ENCODE data around the gene EXPH5. TPM values are rescaled to one million over a fixed set of nuclear protein-coding genes. Genes with fewer than 3 reads are reported as not detected.
"Not testable (repeated sequence)": the region's sequence is repeated elsewhere in the genome, so short reads cannot be mapped to it uniquely, and the experiment has no call there.

EXPH5 gene, protein sequence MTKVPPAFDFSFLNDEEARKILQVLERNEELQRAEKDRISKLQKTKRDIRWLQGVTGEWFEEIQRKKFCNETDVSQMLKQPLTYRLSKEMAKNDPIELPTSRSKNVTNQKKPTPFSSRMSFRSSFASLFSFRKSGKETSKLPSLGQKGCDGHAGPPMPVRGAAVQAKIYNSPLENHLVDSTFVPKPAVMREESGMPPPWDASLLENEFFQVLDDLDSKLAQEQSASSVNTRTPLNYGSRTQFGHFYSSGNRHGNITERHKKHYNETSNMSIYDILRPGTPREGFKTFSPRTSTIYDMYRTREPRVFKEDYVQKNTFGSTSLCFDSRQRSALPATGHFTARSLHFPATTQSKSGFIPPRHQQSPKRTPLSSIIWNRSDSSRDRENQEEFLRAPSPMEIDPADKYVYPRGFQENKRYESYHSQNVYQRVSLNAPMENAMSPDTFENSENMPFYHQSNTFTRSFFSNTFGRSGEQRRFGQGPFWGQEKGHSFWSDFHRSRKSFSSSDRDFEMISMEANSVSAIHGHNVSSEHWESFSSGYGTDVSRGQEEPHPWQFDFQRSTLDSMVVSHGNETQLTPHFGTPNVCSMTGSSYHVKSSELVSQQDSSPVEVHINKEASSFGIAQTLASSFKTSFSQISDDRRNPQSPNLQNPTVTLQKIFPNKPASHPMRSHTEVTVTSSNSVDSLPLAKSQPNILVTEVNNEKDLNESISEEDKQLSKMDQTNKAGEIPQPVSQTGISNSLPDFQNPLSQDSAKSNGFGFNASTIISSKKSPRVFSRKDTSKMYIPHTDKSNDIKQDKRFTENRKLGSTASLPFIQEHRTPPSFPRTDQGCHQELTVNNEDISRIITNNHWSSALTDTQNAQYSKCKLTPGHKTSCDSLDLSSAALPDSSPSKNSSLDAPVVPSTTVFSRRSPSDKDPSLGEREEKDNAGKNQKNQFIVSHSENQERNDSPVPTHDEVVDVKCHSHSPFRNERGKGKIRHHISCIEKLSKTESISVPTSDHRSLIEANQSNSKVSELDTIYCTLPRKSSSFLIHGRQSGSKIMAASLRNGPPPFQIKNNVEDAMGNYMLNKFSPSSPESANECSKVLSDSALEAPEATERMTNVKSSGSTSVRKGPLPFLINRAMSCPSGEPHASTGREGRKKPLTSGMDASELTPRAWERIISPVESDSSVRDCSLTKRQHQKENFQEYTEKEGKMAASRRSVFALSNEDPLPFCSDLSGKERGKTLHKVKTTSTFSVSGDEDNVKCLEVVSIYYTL (N-terminal part only)
- total RNA-seq (5.1 TPM), polyA plus RNA-seq (0.33 TPM)

DNA sequence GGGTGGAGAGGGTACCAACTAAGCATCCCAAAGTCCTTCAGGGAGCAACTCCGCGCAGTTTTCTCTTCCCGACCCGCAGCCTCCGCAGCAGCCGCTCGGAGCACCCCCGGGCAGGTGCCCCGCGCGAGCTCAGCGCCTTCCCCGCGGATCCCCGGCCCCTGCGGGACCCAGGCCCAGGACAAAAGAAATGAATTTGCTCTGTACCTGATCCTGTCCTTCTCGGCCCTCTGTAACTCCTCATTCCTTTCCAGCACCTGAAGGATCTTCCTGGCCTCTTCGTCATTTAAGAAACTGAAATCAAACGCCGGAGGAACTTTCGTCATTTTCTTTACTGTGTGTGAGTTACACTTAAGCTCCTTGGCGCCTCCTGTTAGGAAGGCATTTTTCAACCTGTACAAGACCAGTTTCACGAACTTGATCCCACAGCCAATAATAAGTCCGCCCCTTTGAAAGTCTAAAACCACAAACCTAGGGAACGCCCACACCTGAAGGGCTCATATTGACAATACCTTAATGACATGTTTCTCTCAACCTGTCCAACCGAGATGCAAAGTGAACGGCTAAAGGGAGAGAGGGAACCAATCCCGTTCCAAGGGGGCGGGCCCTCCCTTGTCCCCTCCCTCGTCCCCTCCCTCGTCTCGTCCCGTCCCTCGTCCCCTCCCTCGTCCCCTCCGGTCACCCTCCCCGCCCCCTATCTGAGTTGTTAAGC lies at the start of gene EXPH5:
EXPH5 (minus strand) TSS at position 555 of the 709 bp plus-strand sequence; CDS start at position 323, 232 bp downstream.
- no peaks in the 10 kb centered on the region for H3K4me1 ChIP-seq (ENCODE audit: insufficient read depth)
- no peaks in the 10 kb centered on the region for H3K36me3 ChIP-seq (ENCODE audit: insufficient read depth)
- peak within 1 kb of the TSS; percentile 60 for H3K27ac ChIP-seq (ENCODE audit: low read depth)
- peak; percentile 83 for DNase-seq (ENCODE audit: extremely low spot score)
- under 1% methylated on average over 37 of the region's 37 CpGs for WGBS
- peak within 1 kb of the TSS; percentile 72 for H3K4me3 ChIP-seq (ENCODE audit: low read depth, low read length)

DNA sequence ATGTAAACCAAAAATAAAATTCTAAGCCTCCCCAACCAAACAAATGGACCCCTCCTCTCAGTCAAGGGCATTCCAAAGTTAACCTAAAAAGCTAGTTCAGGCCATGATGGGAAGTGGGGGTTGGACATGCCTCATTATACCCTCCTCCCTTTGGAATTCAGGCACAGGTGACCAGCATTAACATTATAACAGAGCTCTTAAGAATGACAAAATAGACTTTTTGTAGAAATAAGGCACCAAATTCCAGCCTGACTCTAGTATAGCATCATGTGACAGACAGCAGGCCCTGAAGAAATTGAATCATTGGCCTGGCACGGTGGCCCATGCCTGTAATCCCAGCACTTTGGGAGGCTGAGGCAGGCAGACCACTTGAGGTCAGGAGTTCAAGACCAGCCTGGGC lies 48.2 kb upstream of the EXPH5 start:
- 82% methylated on average over 1 of the region's 1 CpG for WGBS
- DNase-seq (ENCODE audit: extremely low spot score); H3K4me1 ChIP-seq (ENCODE audit: insufficient read depth); H3K36me3 ChIP-seq (ENCODE audit: insufficient read depth); H3K27ac ChIP-seq (ENCODE audit: low read depth); H3K4me3 ChIP-seq (ENCODE audit: low read depth, low read length): not testable (repeated sequence)

DNA sequence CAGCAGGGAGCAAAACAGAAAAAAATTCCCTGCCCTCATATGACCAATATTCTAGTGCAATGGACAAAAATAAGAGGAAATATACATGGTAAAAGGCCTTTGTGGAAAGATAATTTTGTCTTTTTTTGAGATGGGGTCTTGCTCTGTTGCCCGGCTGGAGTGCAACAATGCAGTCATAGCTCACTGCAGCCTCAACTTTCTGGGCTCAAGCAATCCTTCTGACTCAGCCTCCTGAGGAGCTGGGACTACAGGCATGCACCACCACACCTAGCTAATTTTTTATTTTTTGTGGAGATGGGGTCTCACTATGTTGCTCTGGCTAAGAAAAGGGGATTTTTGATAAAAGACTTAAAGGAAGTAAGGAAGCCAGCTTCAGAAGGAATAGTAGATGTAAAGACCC lies 45.6 kb upstream of the EXPH5 start:
- no peaks in the 10 kb centered on the region for H3K36me3 ChIP-seq (ENCODE audit: insufficient read depth)
- H3K4me1 ChIP-seq (ENCODE audit: insufficient read depth) = no peaks in the 10 kb centered on the region
- WGBS = 93% methylated on average over 1 of the region's 1 CpG
- no peak overlapping the region for H3K27ac ChIP-seq (ENCODE audit: low read depth)
- no peak overlapping the region for H3K4me3 ChIP-seq (ENCODE audit: low read depth, low read length)
- no peak for DNase-seq (ENCODE audit: extremely low spot score)

DNA sequence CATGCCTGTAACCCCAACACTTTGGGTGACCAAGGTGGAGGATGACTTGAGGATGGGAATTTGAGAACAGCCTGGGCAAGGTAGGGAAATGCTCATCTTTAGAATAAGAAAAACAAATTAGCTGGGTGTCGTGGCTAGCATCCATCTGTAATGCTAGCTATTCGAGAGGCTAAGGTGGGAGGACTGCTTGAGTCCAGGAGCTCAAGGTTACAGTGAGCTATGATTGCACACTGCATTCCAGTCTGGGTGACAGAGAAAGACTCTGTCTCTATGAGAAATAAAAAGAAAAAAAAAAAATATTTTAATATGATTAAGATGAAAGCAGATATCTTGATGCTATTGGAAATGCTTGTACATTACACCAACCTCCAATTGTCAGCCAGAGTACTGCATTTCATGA lies 42.7 kb upstream of the EXPH5 start:
- no peaks in the 10 kb centered on the region for H3K4me1 ChIP-seq (ENCODE audit: insufficient read depth)
- no peak for DNase-seq (ENCODE audit: extremely low spot score)
- no peak overlapping the region for H3K4me3 ChIP-seq (ENCODE audit: low read depth, low read length)
- no peaks in the 10 kb centered on the region for H3K36me3 ChIP-seq (ENCODE audit: insufficient read depth)
- no peak overlapping the region for H3K27ac ChIP-seq (ENCODE audit: low read depth)
- WGBS = 78% methylated on average over 2 of the region's 2 CpGs

DNA sequence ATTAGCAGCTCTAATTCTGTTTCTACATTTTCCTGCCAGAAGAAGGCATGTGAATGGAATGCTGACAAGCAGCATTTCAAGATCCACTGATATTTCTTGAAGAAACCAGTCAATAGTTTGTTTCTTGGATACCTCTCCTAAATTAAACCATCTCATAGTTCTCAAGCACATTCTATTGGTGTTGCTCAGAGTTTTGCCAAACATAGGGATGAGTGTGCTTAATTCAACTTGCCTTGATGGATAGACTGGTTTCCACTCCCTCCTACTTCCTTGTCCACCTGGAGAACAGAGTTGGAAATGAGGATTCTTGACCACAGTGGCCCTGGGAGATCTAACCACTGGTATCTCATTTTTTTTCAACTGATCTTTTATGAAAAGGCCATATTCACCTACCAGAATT lies 41.5 kb upstream of the EXPH5 start:
- DNase-seq (ENCODE audit: extremely low spot score) = no peak
- Histone ChIP-seq H3K27ac (ENCODE audit: low read depth) (no peak overlapping the region), H3K4me3 (ENCODE audit: low read depth, low read length) (no peak overlapping the region), H3K36me3 (ENCODE audit: insufficient read depth) (no peaks in the 10 kb centered on the region), H3K4me1 (ENCODE audit: insufficient read depth) (no peaks in the 10 kb centered on the region)

DNA sequence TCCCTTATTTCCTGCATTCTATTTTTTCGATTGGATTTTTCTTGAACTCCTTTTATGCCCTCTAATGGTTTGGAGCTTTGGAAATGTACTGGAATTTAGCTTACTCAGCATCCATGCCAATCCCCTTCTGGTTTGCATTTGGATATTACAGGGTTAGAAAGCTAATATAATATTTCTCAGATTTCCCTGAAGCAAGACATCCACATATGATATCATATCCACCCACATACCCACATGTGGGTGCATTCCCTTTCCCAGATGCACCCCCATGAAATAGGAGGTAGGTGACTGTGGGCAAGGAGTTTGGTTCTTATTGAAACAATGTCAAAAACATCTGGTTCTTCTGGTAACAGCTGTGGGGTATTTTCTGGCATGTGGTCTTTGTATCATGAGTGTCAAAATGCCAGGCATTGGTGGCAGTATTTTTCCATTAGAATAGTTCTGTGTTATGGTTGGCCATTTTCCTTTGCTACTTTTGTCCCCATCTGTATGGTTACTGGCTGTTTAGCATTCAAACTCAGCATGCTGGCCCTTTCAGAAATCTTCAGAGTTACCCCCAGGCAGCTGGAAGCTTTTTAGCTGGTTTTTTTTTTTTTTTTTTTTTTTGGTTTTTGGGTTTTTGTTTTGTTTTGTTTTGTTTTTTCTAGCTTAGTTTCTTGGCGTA lies 38.6 kb upstream of the EXPH5 start:
- WGBS = 75% methylated on average over 2 of the region's 2 CpGs
- Histone ChIP-seq H3K27ac (ENCODE audit: low read depth) (no peak overlapping the region), H3K4me1 (ENCODE audit: insufficient read depth) (no peaks in the 10 kb centered on the region), H3K4me3 (ENCODE audit: low read depth, low read length) (no peak overlapping the region), H3K36me3 (ENCODE audit: insufficient read depth) (no peaks in the 10 kb centered on the region)
- DNase-seq (ENCODE audit: extremely low spot score) = no peak

DNA sequence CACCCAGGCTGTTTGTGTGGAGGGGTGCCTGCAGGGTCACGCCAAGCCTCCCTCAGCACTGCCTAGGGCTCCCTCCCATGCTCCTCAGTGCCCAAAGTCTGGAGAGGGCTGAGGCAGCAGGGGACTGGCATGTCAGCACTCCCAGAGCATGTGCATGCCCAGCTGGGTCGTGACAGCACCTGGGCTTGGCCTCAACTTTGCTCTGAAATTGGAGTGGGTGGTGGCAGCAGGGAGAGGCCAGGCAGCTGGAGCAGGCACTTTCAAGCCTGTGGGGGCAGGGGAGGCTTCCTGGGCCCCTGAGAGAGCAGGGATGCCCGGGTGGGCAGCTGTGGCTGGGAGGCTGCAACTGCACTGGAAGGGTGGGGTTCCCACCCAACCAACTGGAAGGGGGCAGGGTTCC lies 35.7 kb upstream of the EXPH5 start:
- no peak overlapping the region for H3K27ac ChIP-seq (ENCODE audit: low read depth)
- 76% methylated on average over 3 of the region's 3 CpGs for WGBS
- no peaks in the 10 kb centered on the region for H3K4me1 ChIP-seq (ENCODE audit: insufficient read depth)
- H3K4me3 ChIP-seq (ENCODE audit: low read depth, low read length) = no peak overlapping the region
- DNase-seq (ENCODE audit: extremely low spot score) = no peak
- no peaks in the 10 kb centered on the region for H3K36me3 ChIP-seq (ENCODE audit: insufficient read depth)

DNA sequence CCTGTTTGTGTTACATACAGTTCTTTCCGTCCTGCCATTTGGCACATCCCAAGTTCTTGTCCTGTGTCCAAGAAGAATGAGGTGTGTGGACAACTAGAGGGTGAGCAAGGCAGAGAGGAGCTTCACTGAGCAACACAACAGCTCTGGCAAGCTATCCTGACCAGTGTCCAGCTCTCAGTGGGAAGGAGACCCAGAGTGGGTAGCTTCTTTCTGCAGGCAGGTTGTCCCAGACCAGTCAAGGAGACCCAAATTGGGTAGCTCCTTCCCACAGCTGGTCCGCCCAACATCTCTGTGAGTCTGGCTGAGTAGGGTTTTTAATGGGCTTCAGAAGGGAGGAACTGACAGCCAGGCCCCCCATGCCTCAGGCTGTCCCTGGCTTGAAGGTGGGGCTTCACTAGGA lies 35.2 kb upstream of the EXPH5 start:
- no peaks in the 10 kb centered on the region for H3K4me1 ChIP-seq (ENCODE audit: insufficient read depth)
- WGBS = 87% methylated on average over 2 of the region's 2 CpGs
- no peaks in the 10 kb centered on the region for H3K36me3 ChIP-seq (ENCODE audit: insufficient read depth)
- H3K4me3 ChIP-seq (ENCODE audit: low read depth, low read length) = no peak overlapping the region
- H3K27ac ChIP-seq (ENCODE audit: low read depth) = no peak overlapping the region
- no peak for DNase-seq (ENCODE audit: extremely low spot score)

DNA sequence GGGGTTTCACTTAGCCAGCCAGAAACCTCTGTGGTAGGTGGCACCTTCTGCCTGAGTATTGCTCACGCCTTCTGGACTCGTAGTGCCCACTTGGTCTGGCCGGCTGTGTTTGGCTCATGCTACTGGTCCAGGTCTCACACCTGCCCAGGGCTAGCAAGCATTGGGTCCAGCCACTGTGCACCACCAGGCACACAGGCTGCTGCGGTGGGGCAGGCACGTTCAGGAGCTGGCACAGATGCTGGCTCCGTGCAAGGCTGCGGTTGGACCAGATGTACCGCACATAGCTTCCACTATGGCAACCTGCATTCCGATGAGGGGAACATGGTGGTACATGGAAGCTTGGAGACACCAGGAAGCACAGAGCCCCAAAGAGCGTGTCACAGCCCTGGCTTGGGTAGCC lies 34.8 kb upstream of the EXPH5 start:
- no peaks in the 10 kb centered on the region for H3K36me3 ChIP-seq (ENCODE audit: insufficient read depth)
- DNase-seq (ENCODE audit: extremely low spot score) = no peak
- H3K4me3 ChIP-seq (ENCODE audit: low read depth, low read length) = no peak overlapping the region
- no peak overlapping the region for H3K27ac ChIP-seq (ENCODE audit: low read depth)
- no peaks in the 10 kb centered on the region for H3K4me1 ChIP-seq (ENCODE audit: insufficient read depth)
- 93% methylated on average over 10 of the region's 10 CpGs for WGBS

DNA sequence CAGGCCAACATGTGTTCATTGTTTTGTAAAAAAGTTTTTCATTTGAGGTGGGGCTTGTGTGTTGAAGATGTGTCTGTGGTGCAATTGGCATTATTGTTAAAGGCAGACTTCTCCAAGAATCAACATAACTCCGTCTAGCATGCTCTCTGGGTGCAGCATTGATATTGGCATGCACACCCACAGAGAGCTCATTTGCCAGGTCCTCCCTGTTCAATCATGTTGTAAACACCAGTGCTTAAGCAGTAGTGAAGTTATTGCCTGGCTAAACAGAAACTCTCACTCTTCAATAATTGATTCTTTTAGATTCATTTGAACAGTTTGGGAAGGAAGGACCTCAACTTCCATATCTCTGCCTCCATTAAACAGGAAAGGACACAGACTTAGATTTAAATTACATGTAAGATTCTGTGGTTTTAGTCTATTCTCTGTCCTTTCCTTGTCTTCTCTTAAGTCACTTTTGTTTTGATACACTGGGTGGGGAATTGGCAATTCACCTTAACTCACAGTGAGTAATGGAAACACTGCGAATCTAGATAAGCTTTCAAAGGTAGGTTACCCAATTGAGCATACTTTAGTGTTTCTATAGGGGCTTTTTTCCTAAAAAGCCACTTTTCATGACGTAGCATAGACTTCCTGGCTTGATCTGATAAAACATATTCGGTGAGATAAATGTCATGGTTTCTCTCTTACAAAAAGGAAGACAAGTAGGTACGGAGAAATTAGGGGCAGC lies 30.8 kb upstream of the EXPH5 start:
- WGBS = 67% methylated on average over 5 of the region's 5 CpGs
- no peak for DNase-seq (ENCODE audit: extremely low spot score)
- no peaks in the 10 kb centered on the region for H3K36me3 ChIP-seq (ENCODE audit: insufficient read depth)

DNA sequence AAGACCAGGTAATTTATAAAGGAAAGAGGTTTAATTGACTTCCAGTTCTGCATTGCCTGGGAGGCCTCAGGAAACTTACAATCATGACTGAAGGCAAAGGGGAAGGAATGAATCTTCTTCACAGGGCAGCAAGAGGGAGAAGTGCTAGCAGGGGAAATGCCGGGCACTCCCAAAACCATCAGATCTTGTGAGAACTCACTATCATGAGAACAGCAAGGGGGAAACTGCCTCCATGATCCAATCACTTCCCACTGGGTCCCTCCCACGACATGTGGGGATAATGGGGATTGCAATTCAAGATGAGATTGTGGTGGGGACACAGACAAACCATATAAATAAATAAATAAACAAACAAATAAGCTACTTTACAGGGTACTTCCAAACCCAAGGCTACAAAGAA lies 28.8 kb upstream of the EXPH5 start:
- DNase-seq (ENCODE audit: extremely low spot score) = no peak
- H3K36me3 ChIP-seq (ENCODE audit: insufficient read depth) = no peaks in the 10 kb centered on the region
- no peak overlapping the region for H3K4me3 ChIP-seq (ENCODE audit: low read depth, low read length)
- H3K27ac ChIP-seq (ENCODE audit: low read depth) = no peak overlapping the region
- H3K4me1 ChIP-seq (ENCODE audit: insufficient read depth) = no peaks in the 10 kb centered on the region
- 72% methylated on average over 2 of the region's 2 CpGs for WGBS

More for the DNA sequence above, 30.8 kb upstream of the EXPH5 start:
- Histone ChIP-seq H3K4me3 (ENCODE audit: low read depth, low read length) (no peak overlapping the region), H3K4me1 (ENCODE audit: insufficient read depth) (no peaks in the 10 kb centered on the region), H3K27ac (ENCODE audit: low read depth) (no peak overlapping the region)

Data from urinary bladder (tissue), 4 donors.